Testis (tissue), 3 donors: ENCODE results near the gene FBXO48. TPM values are rescaled to one million over a fixed set of nuclear protein-coding genes. Genes with fewer than 3 reads are reported as not detected.
"Not testable (repeated sequence)": the region's sequence is repeated elsewhere in the genome, so short reads cannot be mapped to it uniquely, and the experiment has no call there.

ENCODE experiments used
- DNase-seq: peaks from one replicate; pipeline ENCODE4 v3.0.0-alpha.2; 2019
- H3K27ac ChIP-seq, 2 donors: fragments of 200-600 bp; sonication (generic); one replicate each; pipeline ENCODE4 v1.5.1; 2019
- H3K27me3 ChIP-seq: fragments of 200-600 bp; sonication (generic); one replicate; pipeline ENCODE4 v1.5.1; 2019
- H3K36me3 ChIP-seq: fragments of 200-600 bp; sonication (generic); one replicate; pipeline ENCODE4 v1.5.1; 2017; ENCODE audit warnings: low read depth; ENCODE audit errors: missing control alignments
- H3K4me1 ChIP-seq: fragments of 200-600 bp; sonication (generic); one replicate; pipeline ENCODE4 v1.5.1; 2019
- H3K4me3 ChIP-seq, 2 donors: fragments of 200-600 bp; sonication (generic); one replicate each; pipeline ENCODE4 v1.5.1; 2017 to 2019
- H3K9me3 ChIP-seq: fragments of 200-600 bp; sonication (generic); one replicate; pipeline ENCODE4 v1.5.1; 2017
- POLR2A ChIP-seq: fragments of 450-650 bp; IDR thresholded peaks from one replicate; pipeline ENCODE4 v1.6.1; 2017; ENCODE audit warnings: antibody characterized with exemption, mild to moderate bottlenecking, moderate library complexity
- WGBS, 2 donors: methylation state at CpG; one replicate each; pipeline ENCODE4 v1.1.5; 2018; 5-methylcytosine and 5-hydroxymethylcytosine counted together
- intact Hi-C: fragments of 100-400 bp; cut with DNase I; formaldehyde crosslinking; loops from one replicate; pipeline ENCODE4 v1.15.1; 2023; ENCODE audit warnings: low total_unique reads
- polyA plus RNA-seq: library from polyadenylated mRNA; stranded (reverse); fragments of 350-450 nt; fragmentation: Illumina TruSeq; extraction: RNeasy Lipid Tissue Mini Kit (QIAGEN cat#74804); gene quantifications from one replicate; pipeline ENCODE4 v1.2.3, GENCODE V29; 2014; ENCODE audit warnings: low read depth, low replicate concordance; ENCODE audit not compliant: insufficient read depth
- total RNA-seq, 2 donors: library from RNA; depleted of rRNA; stranded (reverse); fragments of >200 nt; gene quantifications; one replicate each; pipeline ENCODE4 v1.2.3, GENCODE V29; 2016
- TF ChIP-seq, protein P1 (sequence below), 3 experiments: fragments of 450-650 bp in 2 of 3; fragments of 200-600 bp in 1 of 3; sonication (generic) in 1 of 3; IDR thresholded peaks; one replicate each; pipeline ENCODE4 v1.5.1; 2016 to 2019; ENCODE audit warnings: antibody characterized with exemption in 3 of 3, mild to moderate bottlenecking in 2 of 3, moderate library complexity in 1 of 3

The FBXO48 gene
- total and polyA plus RNA-seq, 3 donors from 2014 or later: 1.2 to 2.4 (median 1.7) TPM

DNA sequence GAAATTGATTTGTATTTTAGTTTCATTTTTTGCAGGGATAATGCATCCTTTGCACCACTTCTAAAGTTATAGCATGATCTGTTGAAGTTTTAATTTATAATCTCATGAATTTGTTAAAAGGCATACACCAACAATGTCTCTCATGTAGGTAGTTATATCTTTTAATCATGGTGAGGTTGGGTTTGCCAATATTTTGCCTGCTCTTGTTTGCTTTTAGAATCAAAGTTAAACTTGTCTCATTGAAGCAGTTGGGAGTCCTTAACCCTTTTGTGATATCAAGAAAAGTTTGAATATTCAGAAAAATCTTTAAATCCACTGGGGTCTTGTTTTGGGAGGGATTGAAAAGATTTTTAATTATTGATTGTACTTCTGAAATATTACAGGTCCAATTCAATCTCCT lies 32.0 kb upstream of the FBXO48 start:
- intact Hi-C loops: no loop called here
- DNase-seq: no peak
- Histone ChIP-seq H3K27ac (no peak overlapping the region), H3K4me3 (no peak overlapping the region), H3K36me3 (no peaks in the 10 kb centered on the region), H3K4me1 (no peaks in the 10 kb centered on the region), H3K27me3 (no peaks in the 10 kb centered on the region), H3K9me3 (no peaks in the 10 kb centered on the region)
- TF ChIP-seq POLR2A: no peak
- TF ChIP-seq, protein P1, sequence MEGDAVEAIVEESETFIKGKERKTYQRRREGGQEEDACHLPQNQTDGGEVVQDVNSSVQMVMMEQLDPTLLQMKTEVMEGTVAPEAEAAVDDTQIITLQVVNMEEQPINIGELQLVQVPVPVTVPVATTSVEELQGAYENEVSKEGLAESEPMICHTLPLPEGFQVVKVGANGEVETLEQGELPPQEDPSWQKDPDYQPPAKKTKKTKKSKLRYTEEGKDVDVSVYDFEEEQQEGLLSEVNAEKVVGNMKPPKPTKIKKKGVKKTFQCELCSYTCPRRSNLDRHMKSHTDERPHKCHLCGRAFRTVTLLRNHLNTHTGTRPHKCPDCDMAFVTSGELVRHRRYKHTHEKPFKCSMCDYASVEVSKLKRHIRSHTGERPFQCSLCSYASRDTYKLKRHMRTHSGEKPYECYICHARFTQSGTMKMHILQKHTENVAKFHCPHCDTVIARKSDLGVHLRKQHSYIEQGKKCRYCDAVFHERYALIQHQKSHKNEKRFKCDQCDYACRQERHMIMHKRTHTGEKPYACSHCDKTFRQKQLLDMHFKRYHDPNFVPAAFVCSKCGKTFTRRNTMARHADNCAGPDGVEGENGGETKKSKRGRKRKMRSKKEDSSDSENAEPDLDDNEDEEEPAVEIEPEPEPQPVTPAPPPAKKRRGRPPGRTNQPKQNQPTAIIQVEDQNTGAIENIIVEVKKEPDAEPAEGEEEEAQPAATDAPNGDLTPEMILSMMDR (IDR thresholded peaks at IDR 0.05): no peak

DNA sequence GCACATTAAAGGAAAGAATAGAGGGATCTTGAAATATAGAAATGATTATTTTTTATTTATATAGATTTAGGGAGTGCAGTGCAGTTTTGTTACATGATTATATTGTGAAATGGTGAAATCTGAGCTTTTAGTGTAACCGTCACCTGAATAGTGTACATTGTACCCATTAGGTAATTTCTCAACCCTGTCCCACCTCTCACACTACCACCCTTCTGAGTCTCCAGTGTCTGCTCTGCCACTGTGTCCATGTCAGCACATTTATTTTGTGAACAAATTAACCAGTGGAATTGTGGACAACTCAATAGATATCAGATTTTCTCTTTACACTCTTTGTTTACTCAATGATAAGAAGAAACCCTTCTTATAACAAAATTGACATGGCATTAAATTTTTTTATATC lies 24.5 kb upstream of the FBXO48 start:
- H3K27me3 ChIP-seq: no peaks in the 10 kb centered on the region
- TF ChIP-seq, protein P1 (IDR thresholded peaks at IDR 0.05): no peak
- no peaks in the 10 kb centered on the region for H3K36me3 ChIP-seq
- no peaks in the 10 kb centered on the region for H3K9me3 ChIP-seq
- DNase-seq: no peak
- H3K27ac ChIP-seq: no peak overlapping the region
- intact Hi-C loops: no loop called here
- WGBS, 2 donors: 98 to 100% methylated on average over 1 of the region's 1 CpG
- H3K4me3 ChIP-seq: no peak overlapping the region
- H3K4me1 ChIP-seq: no peaks in the 10 kb centered on the region

- Histone ChIP-seq H3K27me3 (no peaks in the 10 kb centered on the region), H3K4me3 (no peak overlapping the region), H3K9me3 (no peaks in the 10 kb centered on the region), H3K4me1 (no peaks in the 10 kb centered on the region), H3K36me3 (no peaks in the 10 kb centered on the region), H3K27ac (no peak overlapping the region)
- no peak for TF ChIP-seq POLR2A
- TF ChIP-seq, protein P1 (IDR thresholded peaks at IDR 0.05): no peak
- intact Hi-C loops: no loop called here
- 82 to 92% methylated on average over 1 of the region's 1 CpG for WGBS, 2 donors
- DNase-seq: no peak
These were observed 22.2 kb upstream of the FBXO48 start for GRCh38 chr2:68489282-68489681.

DNA sequence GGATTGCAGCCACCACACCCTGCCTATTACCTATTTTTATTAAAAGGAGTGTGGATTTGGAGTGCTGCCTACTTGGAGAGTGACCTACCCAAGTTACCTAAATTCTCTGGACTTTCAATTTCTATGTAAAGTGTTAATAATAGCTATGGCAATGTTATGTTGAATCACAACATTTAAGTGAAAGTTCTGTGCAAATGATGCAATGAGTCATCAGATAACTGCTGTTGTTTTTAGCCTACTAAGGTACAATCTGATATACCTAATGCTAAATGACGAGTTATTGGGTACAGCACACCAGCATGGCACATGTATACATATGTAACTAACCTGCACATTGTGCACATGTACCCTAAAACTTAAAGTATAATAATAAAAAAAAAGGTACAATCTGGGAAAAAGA lies 21.5 kb upstream of the FBXO48 start:
- H3K27ac ChIP-seq, H3K4me3 ChIP-seq, H3K9me3 ChIP-seq, H3K27me3 ChIP-seq, intact Hi-C loops, H3K36me3 ChIP-seq, DNase-seq, H3K4me1 ChIP-seq: not testable (repeated sequence)
- WGBS, 2 donors: 89 to 93% methylated on average over 1 of the region's 1 CpG

DNA sequence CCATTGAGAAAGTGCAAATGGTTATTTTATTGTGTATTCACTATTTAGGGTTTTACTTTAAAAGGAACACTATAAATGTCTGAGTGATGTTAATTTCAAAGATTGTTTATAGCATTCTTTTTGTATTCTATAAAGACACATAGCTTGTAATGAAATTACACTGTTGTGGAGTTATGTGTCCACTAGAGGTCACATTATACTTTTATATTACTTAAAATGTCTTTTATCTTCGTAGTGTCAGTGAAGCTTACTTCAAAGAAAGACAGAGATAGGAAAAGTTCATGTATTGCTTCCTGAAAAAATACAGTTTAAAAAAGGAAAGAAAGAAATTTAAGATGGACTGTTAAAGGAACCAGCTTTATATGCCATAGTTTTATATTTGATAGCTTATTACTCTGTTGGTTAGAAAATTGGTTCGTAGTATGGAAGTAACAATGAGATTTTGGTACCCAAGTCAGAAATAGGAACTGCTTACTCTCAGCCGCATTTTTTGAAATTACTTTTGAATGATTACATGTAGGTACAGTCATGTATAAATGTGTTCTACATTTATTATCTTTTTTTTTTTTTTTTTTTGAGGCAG lies 20.8 kb upstream of the FBXO48 start:
- H3K27ac ChIP-seq: no peak overlapping the region
- intact Hi-C loops: no loop called here
- H3K4me3 ChIP-seq: no peak overlapping the region
- DNase-seq: no peak
- no peaks in the 10 kb centered on the region for H3K36me3 ChIP-seq
- no peaks in the 10 kb centered on the region for H3K27me3 ChIP-seq
- WGBS, 2 donors: 52 to 62% methylated on average over 3 of the region's 3 CpGs
- H3K9me3 ChIP-seq: no peaks in the 10 kb centered on the region
- TF ChIP-seq, protein P1 (IDR thresholded peaks at IDR 0.05): peak in 2 of 3 experiments; percentile 23 to 51
- TF ChIP-seq POLR2A: no peak
- H3K4me1 ChIP-seq: no peaks in the 10 kb centered on the region
